Stomach (tissue), 9 donors: Measurements from ENCODE around the gene LCN6. TPM values are rescaled to one million over a fixed set of nuclear protein-coding genes. Genes with fewer than 3 reads are reported as not detected.

Source experiments
- DNase-seq, 2 donors: peaks; one replicate each; pipeline versions ENCODE4 v3.0.0 to v3.0.0-alpha.2; 2013 to 2019
- H3K27ac ChIP-seq, 5 donors: fragments of 200-600 bp in 4 of 5; sonication (generic) in 4 of 5; one replicate each; pipeline ENCODE4 v1.5.1; 2013 to 2019; ENCODE audit warnings: mild to moderate bottlenecking in 1 of 5, moderate library complexity in 1 of 5
- H3K27me3 ChIP-seq, 3 donors: fragments of 200-600 bp; sonication (generic); one replicate each; pipeline ENCODE4 v1.5.1; 2017 to 2019; ENCODE audit warnings: mixed run types in 1 of 3
- H3K36me3 ChIP-seq, 4 donors: fragments of 200-600 bp; sonication (generic); 1 replicate in 3 of 4; 2 replicates in 1 of 4; pipeline ENCODE4 v1.5.1; 2016 to 2019
- H3K4me1 ChIP-seq, 4 donors: fragments of 200-600 bp; sonication (generic); one replicate each; pipeline ENCODE4 v1.5.1; 2016 to 2019
- H3K4me3 ChIP-seq, 4 donors: fragments of 200-600 bp; sonication (generic) in 3 of 4; one replicate each; pipeline ENCODE4 v1.5.1; 2016 to 2019; ENCODE audit warnings: mild to moderate bottlenecking in 1 of 4
- H3K9me3 ChIP-seq, 4 donors: fragments of 200-600 bp; sonication (generic); one replicate each; pipeline ENCODE4 v1.5.1; 2016 to 2019
- CTCF ChIP-seq, 7 experiments: fragments of 450-650 bp in 4 of 7; fragments of 200-600 bp in 3 of 7; sonication (generic) in 3 of 7; IDR thresholded peaks; one replicate each; pipeline ENCODE4 v1.5.1; 2016 to 2019; ENCODE audit warnings: antibody characterized with exemption in 7 of 7, control low read depth in 2 of 7, mild to moderate bottlenecking in 1 of 7
- EP300 ChIP-seq: sonication (generic); formaldehyde crosslinking; IDR thresholded peaks from one replicate; pipeline ENCODE4 v1.6.1; 2017; ENCODE audit warnings: antibody characterized with exemption
- POLR2A ChIP-seq, 4 donors: fragments of 450-650 bp; IDR thresholded peaks; one replicate each; pipeline ENCODE4 v1.6.1; 2016; ENCODE audit warnings: antibody characterized with exemption in 4 of 4, control low read depth in 2 of 4, mild to moderate bottlenecking in 1 of 4, moderate library complexity in 1 of 4
- POLR2AphosphoS5 ChIP-seq, 3 donors: sonication (generic); formaldehyde crosslinking; IDR thresholded peaks; one replicate each; pipeline ENCODE4 v1.6.1; 2016; ENCODE audit warnings: antibody characterized with exemption in 3 of 3
- WGBS, 5 donors: extraction: QIAGEN DNeasy Blood & Tissue Kit in 3 of 5; methylation state at CpG; one replicate each; pipeline versions ENCODE4 v1.1.5 to v1.1.7; 2013 to 2018; 5-methylcytosine and 5-hydroxymethylcytosine counted together
- intact Hi-C: fragments of 100-400 bp; cut with DNase I; formaldehyde crosslinking; loops from one replicate; pipeline ENCODE4 v1.15.1; 2023; ENCODE audit warnings: low total_unique reads
- polyA plus RNA-seq, 3 donors: library from polyadenylated mRNA; stranded (reverse); fragments of 200-250 nt; gene quantifications; one replicate each; pipeline ENCODE4 v1.2.3, GENCODE V29; 2013
- total RNA-seq, 5 donors: library from RNA; depleted of rRNA; stranded (reverse); fragments of >200 nt; gene quantifications; one replicate each; pipeline versions ENCODE4 v1.1.0 to v1.2.3, GENCODE V29; 2014 to 2016
- donor health status: healthy with polysubstance abuse.
- donor health status: Bipolar disorder and iron deficiency.
- donor health status: healthy.

Gene LCN6
- total and polyA plus RNA-seq, 8 donors = 7.0 to 31.2 (median 19.2) TPM; not detected in 2

- DNase-seq = peak in 1 of 2 donors; percentile 79
- WGBS, 5 donors = 27 to 47% (median 29%) methylated on average over 16 to 25 of the region's 25 CpGs
- peaks cover 3 to 65% (median 43%) of the 10 kb centered on the region in 3 donors for H3K27me3 ChIP-seq
- no peaks in the 10 kb centered on the region for H3K9me3 ChIP-seq
- peak within 1 kb of the TSS in 1 of 5 donors; percentile 10 for H3K27ac ChIP-seq
- H3K36me3 ChIP-seq = no peaks in the 10 kb centered on the region
- peak within 1 kb of the TSS in 3 of 4 donors; percentile 16 to 31 (median 23) for H3K4me3 ChIP-seq
- TF ChIP-seq POLR2A (IDR thresholded peaks at IDR 0.05) = no peak
- peak in 1 of 7 experiments; percentile 14 for TF ChIP-seq CTCF (IDR thresholded peaks at IDR 0.05)
- intact Hi-C loops = no loop called here
- H3K4me1 ChIP-seq = peaks cover 22 to 30% (median 28%) of the 10 kb centered on the region in 4 donors
These were observed 5.5 kb downstream of the LCN6 start, which contains the start of gene LCN10 for GRCh38 chr9:136742591-136743391. TSS of gene LCN10 (minus strand) at chr9:136742940. CDS start at chr9:136742903, 37 bp downstream.

GRCh38 chr9:136741883-136742571, 6.3 kb downstream of the LCN6 start:
- peaks cover 22 to 30% (median 28%) of the 10 kb centered on the region in 4 donors for H3K4me1 ChIP-seq
- intact Hi-C loops = no loop called here
- TF ChIP-seq EP300 = no peak
- TF ChIP-seq POLR2A (IDR thresholded peaks at IDR 0.05) = no peak
- no peak for TF ChIP-seq CTCF (IDR thresholded peaks at IDR 0.05)
- TF ChIP-seq POLR2AphosphoS5 (IDR thresholded peaks at IDR 0.05) = no peak
- H3K4me3 ChIP-seq = peak overlapping the region in 3 of 4 donors; percentile 16 to 31 (median 23)
- peak overlapping the region in 1 of 5 donors; percentile 10 for H3K27ac ChIP-seq
- no peaks in the 10 kb centered on the region for H3K9me3 ChIP-seq
- 11 to 24% (median 17%) methylated on average over 14 to 32 of the region's 32 CpGs for WGBS, 5 donors
- DNase-seq = peak in 1 of 2 donors; percentile 61
- peaks cover 3 to 65% (median 43%) of the 10 kb centered on the region in 3 donors for H3K27me3 ChIP-seq
- H3K36me3 ChIP-seq = no peaks in the 10 kb centered on the region

GRCh38 chr9:136740971-136741882, 7.1 kb downstream of the LCN6 start:
- Histone ChIP-seq H3K4me1 (peaks cover 22 to 30% (median 28%) of the 10 kb centered on the region in 4 donors), H3K4me3 (peak overlapping the region in 3 of 4 donors; percentile 16 to 31 (median 23)), H3K27me3 (peaks cover 3 to 65% (median 43%) of the 10 kb centered on the region in 3 donors), H3K9me3 (no peaks in the 10 kb centered on the region), H3K27ac (no peak overlapping the region), H3K36me3 (no peaks in the 10 kb centered on the region)
- TF ChIP-seq CTCF (IDR thresholded peaks at IDR 0.05) = no peak
- TF ChIP-seq POLR2A (IDR thresholded peaks at IDR 0.05) = no peak
- no peak for TF ChIP-seq POLR2AphosphoS5 (IDR thresholded peaks at IDR 0.05)
- no peak for TF ChIP-seq EP300
- peak; percentile 69 to 89 for DNase-seq
- WGBS, 5 donors = 12 to 19% (median 16%) methylated on average over 17 to 37 of the region's 37 CpGs
- intact Hi-C loops = no loop called here
